Ovary (tissue), 9 donors: ENCODE data around the gene CELF1. TPM values are rescaled to one million over a fixed set of nuclear protein-coding genes. Genes with fewer than 3 reads are reported as not detected.

Experiments
- DNase-seq, 5 donors: peaks; one replicate each; pipeline ENCODE4 v3.0.0-alpha.2; 2019 to 2020
- H3K27ac ChIP-seq, 2 donors: fragments of 200-600 bp; one replicate each; pipeline versions ENCODE4 v1.5.1 to v1.8.0; 2019 to 2022
- H3K27me3 ChIP-seq: fragments of 200-600 bp; one replicate; pipeline ENCODE4 v1.8.0; 2022
- H3K36me3 ChIP-seq: fragments of 200-600 bp; sonication (generic); one replicate; pipeline ENCODE4 v1.5.1; 2019
- H3K4me1 ChIP-seq: one replicate; pipeline ENCODE4 v1.8.1; 2013; ENCODE audit warnings: mild to moderate bottlenecking, moderate library complexity; ENCODE audit not compliant: insufficient read depth
- H3K4me3 ChIP-seq: fragments of 200-600 bp; sonication (generic); one replicate; pipeline ENCODE4 v1.5.1; 2017
- H3K9me3 ChIP-seq, 2 donors: fragments of 200-600 bp in 1 of 2; sonication (generic) in 1 of 2; one replicate each; pipeline versions ENCODE4 v1.5.1 to v1.8.1; 2013 to 2019; ENCODE audit warnings: mild to moderate bottlenecking in 1 of 2, moderate library complexity in 1 of 2
- CTCF ChIP-seq, 3 donors: fragments of 450-650 bp in 2 of 3; fragments of 200-600 bp in 1 of 3; IDR thresholded peaks; one replicate each; pipeline versions ENCODE4 v1.5.1 to v1.8.0; 2016 to 2022; ENCODE audit warnings: antibody characterized with exemption in 3 of 3, mild to moderate bottlenecking in 1 of 3
- EP300 ChIP-seq: sonication (generic); formaldehyde crosslinking; IDR thresholded peaks from one replicate; pipeline ENCODE4 v1.6.1; 2017; ENCODE audit warnings: antibody characterized with exemption
- POLR2A ChIP-seq: fragments of 450-650 bp; IDR thresholded peaks from one replicate; pipeline ENCODE4 v1.6.1; 2017; ENCODE audit warnings: antibody characterized with exemption, mild to moderate bottlenecking, moderate library complexity
- WGBS, 3 donors: extraction: QIAGEN DNeasy Blood & Tissue Kit in 1 of 3; methylation state at CpG; one replicate each; pipeline versions ENCODE4 v1.1.5 to v1.1.7; 2013 to 2017; 5-methylcytosine and 5-hydroxymethylcytosine counted together
- intact Hi-C, 4 donors: fragments of 100-400 bp; cut with DNase I; formaldehyde crosslinking; loops; one replicate each; pipeline versions ENCODE4 v1.11.0 to v1.15.1; 2022 to 2023
- polyA plus RNA-seq, 2 donors: library from polyadenylated mRNA; stranded (reverse); fragments of 200-250 nt in 1 of 2; fragments of 350-450 nt in 1 of 2; fragmentation: Illumina TruSeq in 1 of 2; extraction: RNeasy Lipid Tissue Mini Kit (QIAGEN cat#74804) in 1 of 2; gene quantifications; one replicate each; pipeline ENCODE4 v1.2.3, GENCODE V29; 2013 to 2014
- total RNA-seq, 7 donors: library from RNA; depleted of rRNA in 2 of 7; stranded (reverse); fragments of >200 nt in 2 of 7; fragmentation: NEBNext Ultra II Directional in 3 of 7; extraction: Animal tissue kit (Norgen Biotek cat#: 25700) in 3 of 7; gene quantifications; one replicate each; pipeline versions ENCODE4 v1.1.0 to v1.2.4, GENCODE V29; 2016 to 2023
- donor health status: DM: no; HTN: no; CAD: no; lungs with moderate emphysema.
- donor health status: DM: no; HTN: no; CAD: no.
- donor health status: Bipolar disorder and iron deficiency.
- donor health status: DM: yes; HTN: yes; CAD: no.
- donor health status: DM: no; HTN: no; CAD: no.
- donor health status: DM: yes; HTN: yes; CAD: no.

The CELF1 gene
- total and polyA plus RNA-seq, 9 donors, result 25.0 to 109 (median 71.5) TPM

- H3K4me3 ChIP-seq, result no peak overlapping the region
These were observed 34.9 kb upstream of the CELF1 start for GRCh38 chr11:47587723-47588326.

GRCh38 chr11:47587039-47587716, 34.2 kb upstream of the CELF1 start:
- Histone ChIP-seq H3K9me3 (no peaks in the 10 kb centered on the region), H3K4me3 (no peak overlapping the region), H3K36me3 (no peaks in the 10 kb centered on the region), H3K27me3 (no peaks in the 10 kb centered on the region), H3K27ac (no peak overlapping the region), H3K4me1 (peaks cover 11% of the 10 kb centered on the region)
- WGBS, 3 donors, result 63 to 73% (median 67%) methylated on average over 6 of the region's 6 CpGs
- intact Hi-C loops, result no loop called here
- TF ChIP-seq POLR2A (no peak), EP300 (no peak), CTCF (IDR thresholded peaks at IDR 0.05) (no peak)
- peak in 1 of 5 donors; percentile 22 for DNase-seq

More at GRCh38 chr11:47587723-47588326, 34.9 kb upstream of the CELF1 start:
- no peaks in the 10 kb centered on the region for H3K9me3 ChIP-seq
- intact Hi-C loops, result no loop called here
- 65 to 83% (median 71%) methylated on average over 14 of the region's 14 CpGs for WGBS, 3 donors
- no peak overlapping the region for H3K27ac ChIP-seq
- TF ChIP-seq POLR2A, result no peak
- no peak for TF ChIP-seq CTCF (IDR thresholded peaks at IDR 0.05)
- no peak for TF ChIP-seq EP300
- no peaks in the 10 kb centered on the region for H3K36me3 ChIP-seq
- peak in 1 of 5 donors; percentile 36 for DNase-seq
- peaks cover 11% of the 10 kb centered on the region for H3K4me1 ChIP-seq
- no peaks in the 10 kb centered on the region for H3K27me3 ChIP-seq

GRCh38 chr11:47586098-47586855, 33.3 kb upstream of the CELF1 start, which contains the start of gene FAM180B:
Gene FAM180B (plus strand): TSS chr11:47586678. CDS start chr11:47586769, 91 bp downstream.
- TF ChIP-seq POLR2A (no peak), CTCF (IDR thresholded peaks at IDR 0.05) (no peak), EP300 (no peak)
- H3K4me3 ChIP-seq, result no peak within 1 kb of the TSS
- H3K27ac ChIP-seq, result no peak within 1 kb of the TSS
- peaks cover 11% of the 10 kb centered on the region for H3K4me1 ChIP-seq
- no peaks in the 10 kb centered on the region for H3K36me3 ChIP-seq
- H3K9me3 ChIP-seq, result no peaks in the 10 kb centered on the region
- intact Hi-C loops, result no loop called here
- no peaks in the 10 kb centered on the region for H3K27me3 ChIP-seq
- peak in 1 of 5 donors; percentile 29 for DNase-seq
- WGBS, 3 donors, result 68 to 77% (median 75%) methylated on average over 10 to 12 of the region's 12 CpGs

- intact Hi-C loops, result no loop called here
- TF ChIP-seq POLR2A (no peak), EP300 (no peak), CTCF (IDR thresholded peaks at IDR 0.05) (no peak)
- no peaks in the 10 kb centered on the region for H3K9me3 ChIP-seq
- no peaks in the 10 kb centered on the region for H3K36me3 ChIP-seq
- no peak overlapping the region for H3K27ac ChIP-seq
- H3K4me1 ChIP-seq, result peaks cover 6% of the 10 kb centered on the region
- no peaks in the 10 kb centered on the region for H3K27me3 ChIP-seq
- H3K4me3 ChIP-seq, result no peak overlapping the region
- DNase-seq, result peak in 1 of 5 donors; percentile 13
- 60 to 71% (median 64%) methylated on average over 5 of the region's 5 CpGs for WGBS, 3 donors
These were observed 30.9 kb upstream of the CELF1 start for GRCh38 chr11:47583844-47584243.
